ENCODE measurements around the gene ZNF479. TPM values are rescaled to one million over a fixed set of nuclear protein-coding genes. Genes with fewer than 3 reads are reported as not detected.

Gene ZNF479
- total and polyA plus RNA-seq, 2 of the 4 experiments (the other 2 are of a cell fraction), result not detected

DNA sequence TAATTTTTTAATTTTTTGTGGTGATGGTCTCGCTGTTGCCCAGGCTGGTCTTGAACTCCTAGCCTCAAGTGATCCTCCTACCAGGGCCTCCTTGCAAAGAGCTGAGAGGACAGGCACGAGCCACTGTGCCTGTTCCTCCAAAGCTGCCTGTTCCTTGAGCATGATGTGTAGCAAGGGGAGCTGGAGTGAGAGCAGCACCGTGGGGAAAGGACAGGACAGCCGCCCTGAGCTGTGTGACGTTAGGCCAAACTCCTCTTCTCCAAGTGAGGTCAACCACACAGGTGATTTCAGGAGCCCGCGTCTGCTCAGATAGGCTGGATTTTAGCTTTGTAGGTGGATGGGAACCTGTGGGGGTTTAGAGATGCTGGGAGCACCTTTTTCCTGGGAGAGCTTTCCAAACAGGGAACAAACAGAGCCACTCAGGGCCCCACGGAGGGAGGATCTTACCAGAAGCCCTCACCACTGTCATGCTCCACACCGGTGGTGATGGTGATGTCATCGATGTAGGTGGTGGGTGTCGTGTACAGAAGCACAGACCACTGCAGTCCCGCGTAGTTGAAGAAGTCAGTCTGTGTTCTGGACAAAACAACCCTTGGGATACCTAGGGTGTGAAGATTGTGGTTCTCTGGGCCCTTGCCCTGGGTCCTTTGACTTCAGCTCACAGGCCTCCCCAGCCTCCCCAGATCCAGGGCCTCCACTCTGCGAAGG lies 44.8 kb upstream of the ZNF479 start:
- Histone ChIP-seq H2BK120ac (ENCODE audit: low read depth, low read length) (no peak overlapping the region), H2AK9ac (replicated peaks; ENCODE audit: low read depth, low read length, poor library complexity) (no peak overlapping the region), H3K4me2 (ENCODE audit: low read depth, low read length) (no peak overlapping the region), H3K9me3 (ENCODE audit: control insufficient read depth, insufficient read depth, low read length) (peaks cover 39% of the 10 kb centered on the region), H3K36me3 (ENCODE audit: control insufficient read depth, insufficient read depth, low read length) (no peaks in the 10 kb centered on the region), H3K9ac (ENCODE audit: low read depth, low read length) (no peak overlapping the region), H4K20me1 (ENCODE audit: insufficient read depth, low read length) (no peaks in the 10 kb centered on the region), H3K4me1 (ENCODE audit: control insufficient read depth, insufficient read depth, low read length) (no peaks in the 10 kb centered on the region), H3K4ac (ENCODE audit: low read depth, low read length) (no peak overlapping the region), H3K56ac (ENCODE audit: extremely low read depth, insufficient read depth, low read length) (no peak overlapping the region), H4K8ac (ENCODE audit: low read depth in 2 of 2, low read length in 2 of 2) (no peak overlapping the region), H3K79me1 (ENCODE audit: low read depth in 1 of 2, low read length in 2 of 2) (no peaks in the 10 kb centered on the region), H2AK5ac (ENCODE audit: low read depth, low read length) (no peak overlapping the region), H2BK20ac (ENCODE audit: low read depth, low read length) (no peak overlapping the region), H2BK15ac (ENCODE audit: low read depth, low read length) (no peak overlapping the region), H3K27me3 (ENCODE audit: control insufficient read depth, insufficient read depth, low read length) (no peaks in the 10 kb centered on the region), H3K9me1 (ENCODE audit: insufficient read depth, low read length) (no peaks in the 10 kb centered on the region), H3K18ac (ENCODE audit: low read depth, low read length) (no peak overlapping the region), H4K5ac (ENCODE audit: low read depth, low read length) (no peak overlapping the region), H4K91ac (ENCODE audit: insufficient read depth, low read depth, low read length) (no peak overlapping the region), H3K23ac (ENCODE audit: low read depth, low read length) (no peak overlapping the region), H3K4me3 (ENCODE audit: insufficient read depth, low read depth, low read length) (no peak overlapping the region), H3K27ac (ENCODE audit: insufficient read depth, low read length) (no peak overlapping the region), H2BK5ac (ENCODE audit: low read depth, low read length, poor library complexity, severe bottlenecking) (no peak overlapping the region), H2AFZ (replicated peaks; ENCODE audit: low read length, poor library complexity) (no peak overlapping the region), H3K14ac (replicated peaks; ENCODE audit: low read depth, low read length) (no peak overlapping the region)
- intact Hi-C loops (cut with micrococcal nuclease), result no loop called here
- no TSS peak for BruUV-seq (replicated peaks)
- in situ Hi-C loops (cut with MboI; ENCODE audit: low sequenced_read_pairs), result no loop called here
- ATAC-seq (ENCODE audit: low read depth) (no peak), DNase-seq (no peak)
- CTCF ChIA-PET, result no interaction called here
- POLR2A ChIA-PET (ENCODE audit: unreplicated experiment), result no interaction called here
- no CpG with 5 or more reads among the region's 14 CpGs for WGBS, 2 experiments (ENCODE audit: extremely low coverage in 2 of 2, insufficient read length in 1 of 2)
- dilution Hi-C loops (cut with HindIII; ENCODE audit: low sequenced_read_pairs, unreplicated experiment), result no loop called here
- no peak for TF ChIP-seq CEBPB (IDR thresholded peaks at IDR 0.05; ENCODE audit: low read depth, low read length)
- TF ChIP-seq FOS (IDR thresholded peaks at IDR 0.05; ENCODE audit: low read depth, low read length), result no peak
- TF ChIP-seq, protein P1, sequence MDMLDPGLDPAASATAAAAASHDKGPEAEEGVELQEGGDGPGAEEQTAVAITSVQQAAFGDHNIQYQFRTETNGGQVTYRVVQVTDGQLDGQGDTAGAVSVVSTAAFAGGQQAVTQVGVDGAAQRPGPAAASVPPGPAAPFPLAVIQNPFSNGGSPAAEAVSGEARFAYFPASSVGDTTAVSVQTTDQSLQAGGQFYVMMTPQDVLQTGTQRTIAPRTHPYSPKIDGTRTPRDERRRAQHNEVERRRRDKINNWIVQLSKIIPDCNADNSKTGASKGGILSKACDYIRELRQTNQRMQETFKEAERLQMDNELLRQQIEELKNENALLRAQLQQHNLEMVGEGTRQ (IDR thresholded peaks at IDR 0.05; ENCODE audit: low read depth, low read length), result no peak
- no peak for TF ChIP-seq POLR2A (IDR thresholded peaks at IDR 0.05; ENCODE audit: low read depth, low read length)
- TF ChIP-seq, protein P2, sequence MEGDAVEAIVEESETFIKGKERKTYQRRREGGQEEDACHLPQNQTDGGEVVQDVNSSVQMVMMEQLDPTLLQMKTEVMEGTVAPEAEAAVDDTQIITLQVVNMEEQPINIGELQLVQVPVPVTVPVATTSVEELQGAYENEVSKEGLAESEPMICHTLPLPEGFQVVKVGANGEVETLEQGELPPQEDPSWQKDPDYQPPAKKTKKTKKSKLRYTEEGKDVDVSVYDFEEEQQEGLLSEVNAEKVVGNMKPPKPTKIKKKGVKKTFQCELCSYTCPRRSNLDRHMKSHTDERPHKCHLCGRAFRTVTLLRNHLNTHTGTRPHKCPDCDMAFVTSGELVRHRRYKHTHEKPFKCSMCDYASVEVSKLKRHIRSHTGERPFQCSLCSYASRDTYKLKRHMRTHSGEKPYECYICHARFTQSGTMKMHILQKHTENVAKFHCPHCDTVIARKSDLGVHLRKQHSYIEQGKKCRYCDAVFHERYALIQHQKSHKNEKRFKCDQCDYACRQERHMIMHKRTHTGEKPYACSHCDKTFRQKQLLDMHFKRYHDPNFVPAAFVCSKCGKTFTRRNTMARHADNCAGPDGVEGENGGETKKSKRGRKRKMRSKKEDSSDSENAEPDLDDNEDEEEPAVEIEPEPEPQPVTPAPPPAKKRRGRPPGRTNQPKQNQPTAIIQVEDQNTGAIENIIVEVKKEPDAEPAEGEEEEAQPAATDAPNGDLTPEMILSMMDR (conservative IDR thresholded peaks at IDR 0.05; ENCODE audit: low read depth, low read length), result no peak
- TF ChIP-seq RCOR1 (IDR thresholded peaks at IDR 0.05; ENCODE audit: insufficient replicate concordance, low read length), result no peak
- TF ChIP-seq NFE2L2 (IDR thresholded peaks at IDR 0.05; ENCODE audit: low read depth, low read length), result no peak
- TF ChIP-seq BHLHE40 (IDR thresholded peaks at IDR 0.05; ENCODE audit: low read depth, low read length), result no peak
- no peak for TF ChIP-seq SMC3 (IDR thresholded peaks at IDR 0.05; ENCODE audit: low read depth, low read length)
- TF ChIP-seq MAFK (IDR thresholded peaks at IDR 0.05; ENCODE audit: low read depth, low read length), result no peak
- no peak for TF ChIP-seq MXI1 (IDR thresholded peaks at IDR 0.05; ENCODE audit: borderline replicate concordance, low read depth, low read length)
- no peak for TF ChIP-seq RAD21 (IDR thresholded peaks at IDR 0.05; ENCODE audit: low read length)
- no peak for TF ChIP-seq RFX5 (IDR thresholded peaks at IDR 0.05; ENCODE audit: low read depth, low read length)
- no peak for TF ChIP-seq CHD1 (IDR thresholded peaks at IDR 0.05; ENCODE audit: low read depth, low read length)
- TF ChIP-seq, protein P3, sequence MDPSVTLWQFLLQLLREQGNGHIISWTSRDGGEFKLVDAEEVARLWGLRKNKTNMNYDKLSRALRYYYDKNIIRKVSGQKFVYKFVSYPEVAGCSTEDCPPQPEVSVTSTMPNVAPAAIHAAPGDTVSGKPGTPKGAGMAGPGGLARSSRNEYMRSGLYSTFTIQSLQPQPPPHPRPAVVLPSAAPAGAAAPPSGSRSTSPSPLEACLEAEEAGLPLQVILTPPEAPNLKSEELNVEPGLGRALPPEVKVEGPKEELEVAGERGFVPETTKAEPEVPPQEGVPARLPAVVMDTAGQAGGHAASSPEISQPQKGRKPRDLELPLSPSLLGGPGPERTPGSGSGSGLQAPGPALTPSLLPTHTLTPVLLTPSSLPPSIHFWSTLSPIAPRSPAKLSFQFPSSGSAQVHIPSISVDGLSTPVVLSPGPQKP (IDR thresholded peaks at IDR 0.05; ENCODE audit: borderline replicate concordance, low read depth, low read length), result no peak
- no peak for TF ChIP-seq MAZ (IDR thresholded peaks at IDR 0.05; ENCODE audit: borderline replicate concordance, low read depth, low read length)

Data from IMR-90 (cell line).